GM18517 (cell line): ENCODE results near the gene ANKRD33B.
"Not testable (repeated sequence)": the region's sequence is repeated elsewhere in the genome, so short reads cannot be mapped to it uniquely, and the experiment has no call there.

ENCODE experiments used
- ATAC-seq: cut with Tn5 transposase; IDR thresholded peaks from one replicate; pipeline ENCODE4 v1.9.1; 2021; ENCODE audit warnings: mild to moderate bottlenecking, moderate library complexity; ENCODE audit not compliant: unreplicated experiment

Gene ANKRD33B

GRCh38 chr5:10556289-10556807, 7.5 kb upstream of the ANKRD33B start:
- ATAC-seq, result no peak

DNA sequence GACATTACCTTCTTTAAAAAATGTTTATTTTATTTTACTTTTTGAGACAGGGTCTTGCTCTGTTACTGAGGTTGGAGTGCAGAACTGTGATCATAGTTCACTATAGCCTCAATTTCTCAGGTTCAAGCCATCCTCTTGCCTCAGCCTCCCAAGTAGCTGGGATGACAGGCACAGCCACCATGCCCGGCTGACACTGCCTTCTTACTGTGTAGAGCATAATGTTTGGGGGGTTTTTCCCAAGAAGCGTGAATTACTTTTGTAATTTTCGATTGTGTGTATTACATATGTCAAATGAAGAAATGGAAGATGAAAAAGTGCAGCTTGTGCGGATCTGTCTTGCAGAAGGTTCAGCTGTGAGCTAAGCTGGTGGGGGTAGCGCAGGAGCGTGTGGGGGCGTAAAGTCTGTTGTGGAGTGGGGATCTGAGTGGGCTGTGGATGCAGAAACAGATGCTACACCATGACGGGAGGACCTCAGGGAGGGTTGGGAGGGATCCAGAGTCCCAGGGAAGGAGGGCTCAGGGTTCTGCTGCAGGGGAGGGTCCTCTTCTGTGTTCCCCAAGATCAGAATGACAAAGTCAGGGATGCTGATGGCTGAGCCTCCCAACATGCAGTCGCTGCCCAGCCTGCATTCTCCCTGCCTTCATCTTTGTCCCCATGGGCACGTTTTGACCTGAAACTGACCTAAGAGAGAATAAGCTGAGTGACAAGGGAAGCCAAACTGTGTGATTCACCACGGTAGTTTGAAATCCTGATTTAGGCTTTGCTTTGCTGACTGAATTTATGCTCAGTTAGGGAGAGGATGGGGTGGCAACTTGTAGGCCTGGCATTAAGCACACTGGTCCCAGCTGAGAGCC, 6.8 kb upstream of the ANKRD33B start:
- no peak for ATAC-seq

DNA sequence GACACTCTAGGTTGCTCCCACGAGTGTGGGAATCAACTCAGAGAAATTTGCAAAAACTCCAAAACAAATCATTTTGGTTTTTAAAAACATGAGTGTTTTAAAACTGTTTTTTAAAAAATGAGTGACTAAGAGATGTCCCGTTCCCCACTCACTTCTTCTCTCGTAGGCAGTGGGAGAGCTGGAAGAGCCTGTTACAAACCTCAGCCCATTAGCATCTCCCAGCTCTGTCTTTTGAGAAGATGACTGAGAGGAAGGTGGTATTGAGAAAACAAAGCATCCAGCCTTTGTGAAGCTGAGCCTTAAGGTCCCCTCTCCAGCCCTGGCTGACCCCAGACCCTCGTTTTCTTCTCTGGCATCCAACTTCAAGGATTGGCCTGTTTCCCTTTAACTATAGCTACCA, 4.7 kb upstream of the ANKRD33B start:
- no peak for ATAC-seq

GRCh38 chr5:10559871-10560270, 4.0 kb upstream of the ANKRD33B start:
- ATAC-seq, result no peak

DNA sequence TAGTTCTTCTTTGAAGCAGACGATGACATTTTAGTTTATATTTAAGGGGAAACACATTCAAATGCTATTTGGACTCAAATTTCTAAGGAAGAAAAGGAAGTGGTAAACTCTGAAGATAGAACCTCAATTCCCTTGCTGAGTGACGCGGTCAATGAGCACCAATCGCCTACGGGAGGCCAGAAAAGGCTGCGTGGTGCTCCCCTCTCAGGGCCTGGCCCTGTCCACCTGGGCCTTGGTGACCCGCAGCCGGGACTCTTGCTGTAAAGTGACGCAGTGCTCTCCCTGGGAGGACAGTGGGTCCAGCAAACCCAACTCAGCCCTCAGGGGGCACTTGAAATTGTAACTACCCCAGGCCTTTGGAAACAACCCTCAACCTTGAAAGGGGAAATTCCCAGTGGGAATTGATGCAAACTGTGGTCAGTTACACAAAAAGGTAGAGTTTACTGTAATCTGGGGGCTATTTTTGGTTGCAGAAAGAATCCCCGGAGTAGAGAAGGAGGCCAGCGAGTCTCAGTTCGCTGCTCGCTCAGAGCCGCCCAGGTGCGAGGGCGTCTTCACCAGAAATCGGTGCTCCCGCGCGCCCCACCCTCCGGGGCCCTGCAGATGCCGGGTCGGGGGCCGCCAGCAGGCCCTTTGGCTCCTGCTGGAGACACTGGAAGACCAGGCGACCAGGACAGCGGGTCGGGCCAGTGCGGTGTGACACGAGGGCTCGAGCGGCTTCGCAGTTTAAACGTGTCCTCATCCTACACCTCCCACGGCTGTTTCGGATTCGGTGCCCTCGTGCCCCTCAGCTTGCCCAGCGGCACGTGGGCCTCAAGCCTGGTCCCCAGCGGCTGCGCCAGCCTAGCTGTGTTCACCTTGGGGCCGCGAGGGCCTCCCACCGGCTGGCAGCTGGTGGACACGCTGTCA, 1.4 kb upstream of the ANKRD33B start:
- no peak for ATAC-seq

DNA sequence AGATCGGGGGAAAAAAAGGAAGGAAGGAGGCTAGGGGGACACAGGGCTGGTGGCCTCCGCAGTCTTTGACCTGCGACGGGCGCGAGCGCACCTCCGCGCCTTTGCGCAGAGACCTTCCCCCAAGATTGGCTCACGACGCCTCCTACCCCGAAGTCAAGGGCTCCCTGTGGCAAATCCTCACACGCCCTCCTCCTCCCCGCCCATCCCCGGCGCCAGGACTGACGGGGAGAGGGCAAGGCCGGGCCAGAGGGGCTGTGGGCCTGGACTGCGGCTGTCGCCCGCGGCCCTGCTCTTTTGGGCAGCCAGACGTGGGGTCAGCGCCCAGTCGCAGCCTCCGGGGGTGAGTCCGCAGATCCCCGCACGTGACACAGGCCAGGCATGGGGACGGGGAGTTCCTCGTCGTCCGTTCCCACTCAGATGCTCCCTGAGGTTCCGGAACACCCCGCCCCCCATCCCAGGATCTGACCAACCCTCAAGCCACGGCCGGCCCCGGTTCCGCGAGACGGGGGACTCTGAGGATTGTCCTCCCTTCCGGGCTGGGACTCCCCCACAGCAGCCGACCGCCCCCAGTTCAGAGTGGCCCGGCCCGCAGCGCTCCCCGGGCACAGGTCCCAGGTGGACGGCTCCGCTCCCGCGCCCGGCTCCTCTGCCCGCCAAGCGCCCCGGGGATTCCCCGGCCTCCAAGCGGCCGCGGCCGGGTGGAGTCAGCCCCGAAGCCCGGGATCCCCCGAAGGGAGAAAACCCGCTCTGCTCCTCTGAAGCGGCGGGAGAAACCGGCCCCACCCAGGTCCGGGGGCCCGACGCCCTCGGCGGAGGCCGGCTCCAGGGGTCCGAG, 543 bp upstream of the ANKRD33B start:
- no peak for ATAC-seq

DNA sequence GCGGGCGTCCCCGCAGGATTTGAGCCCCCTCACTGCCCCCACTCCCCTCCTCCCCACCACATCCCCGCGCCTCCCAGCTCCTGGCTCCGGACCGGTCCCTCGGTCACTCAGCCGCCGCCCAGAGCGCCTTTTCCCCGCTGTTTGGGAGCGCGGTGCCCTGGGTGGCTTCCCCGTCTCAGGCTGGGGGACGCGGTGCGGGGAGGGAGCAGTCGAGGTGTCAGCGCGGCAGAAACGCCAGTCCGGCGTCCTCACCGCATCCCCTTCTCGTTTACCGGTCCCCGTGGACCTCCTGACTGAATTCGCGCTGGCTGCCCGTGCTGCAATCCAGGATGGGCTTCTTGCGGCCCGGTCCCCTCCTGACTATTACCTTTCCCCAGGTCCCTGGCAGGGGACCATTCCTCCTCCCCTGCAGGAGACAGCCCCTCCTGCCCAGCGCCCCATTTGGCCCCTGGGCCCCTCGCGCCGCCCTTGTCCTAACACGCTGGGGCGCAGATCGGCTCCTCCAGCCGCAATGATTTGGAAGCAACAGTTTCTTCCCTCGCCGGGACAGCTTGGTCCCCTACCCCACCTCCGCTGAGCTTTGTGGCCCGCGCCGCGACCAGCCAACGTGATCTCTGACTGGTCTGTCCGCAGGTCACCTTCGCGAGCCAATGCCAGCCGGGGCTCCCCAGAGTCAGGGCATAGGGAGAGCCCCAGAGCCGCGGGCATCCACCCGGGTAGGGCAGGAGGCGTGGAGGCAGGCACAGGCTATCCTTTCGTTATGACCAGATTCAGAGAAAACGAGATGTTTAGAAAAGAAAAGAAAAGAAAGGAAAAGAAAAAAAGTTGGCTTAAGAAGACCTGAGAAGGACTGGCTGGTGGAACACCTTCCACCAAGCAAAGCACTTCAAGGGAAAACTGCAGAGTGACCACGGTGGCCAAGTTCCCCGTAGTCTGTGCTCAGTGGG, 1.2 kb downstream of the ANKRD33B start:
- no peak for ATAC-seq

- ATAC-seq, result no peak
These were observed 2.1 kb downstream of the ANKRD33B start for GRCh38 chr5:10565785-10566542.

DNA sequence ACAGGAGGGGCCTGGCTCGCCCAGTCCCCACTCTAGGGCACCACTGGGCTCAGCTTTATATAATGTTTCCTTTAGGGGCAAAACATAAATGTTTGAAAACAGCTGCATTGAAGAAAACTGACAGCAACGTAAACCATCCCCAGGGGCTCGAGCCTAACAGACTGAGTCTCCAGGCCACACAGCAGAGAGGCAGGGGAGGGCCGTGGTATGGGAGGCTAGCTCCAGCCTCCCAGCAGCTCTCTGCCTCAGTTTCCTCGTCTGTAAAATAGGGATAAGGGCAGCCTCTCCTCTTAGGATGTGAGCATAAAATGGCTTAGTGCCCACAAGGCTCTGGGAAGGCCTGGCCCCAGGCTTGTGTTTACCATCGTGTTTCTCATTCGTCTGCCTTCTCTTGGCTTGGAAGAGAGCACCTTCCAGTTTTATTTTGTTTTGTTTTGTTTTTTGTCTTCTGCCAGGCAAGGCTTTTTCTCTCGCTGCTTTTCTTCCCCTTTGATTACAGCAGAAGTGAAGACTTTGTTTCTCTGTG, 2.7 kb downstream of the ANKRD33B start:
- no peak for ATAC-seq

DNA sequence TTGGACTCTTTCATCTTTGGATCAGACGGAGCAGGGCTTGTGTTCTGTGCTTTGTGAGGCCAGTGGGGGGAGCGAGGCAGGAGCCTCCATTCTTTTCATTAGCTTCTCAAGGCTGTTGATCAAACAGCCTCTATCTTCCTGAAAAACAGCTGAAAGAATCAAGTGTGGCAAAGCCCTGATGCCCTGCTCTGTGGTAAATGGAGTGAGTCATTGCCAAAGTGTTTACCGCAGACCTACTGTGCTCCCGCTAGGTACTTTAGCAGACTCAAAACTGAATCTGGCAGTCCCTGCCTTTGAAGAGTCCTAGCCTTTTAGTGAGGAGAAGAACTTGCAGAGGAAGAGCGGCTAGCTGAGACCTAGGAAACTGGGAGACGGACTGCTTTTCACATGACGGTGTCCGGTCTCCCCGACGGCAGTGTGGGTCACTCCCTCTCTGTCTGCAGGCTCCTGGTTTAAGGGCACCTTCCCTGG, 3.3 kb downstream of the ANKRD33B start:
- ATAC-seq, result no peak

- no peak for ATAC-seq
These were observed 4.0 kb downstream of the ANKRD33B start for GRCh38 chr5:10567781-10568321.

- ATAC-seq, result not testable (repeated sequence)
These were observed 6.7 kb downstream of the ANKRD33B start for GRCh38 chr5:10570540-10570939.

- ATAC-seq, result no peak
These were observed 8.6 kb downstream of the ANKRD33B start for GRCh38 chr5:10572451-10572850.

GRCh38 chr5:10573487-10574145, 9.7 kb downstream of the ANKRD33B start:
- no peak for ATAC-seq

GRCh38 chr5:10574879-10575278, 11.0 kb downstream of the ANKRD33B start:
- not testable (repeated sequence) for ATAC-seq

GRCh38 chr5:10576121-10576789, 12.4 kb downstream of the ANKRD33B start:
- ATAC-seq, result no peak

DNA sequence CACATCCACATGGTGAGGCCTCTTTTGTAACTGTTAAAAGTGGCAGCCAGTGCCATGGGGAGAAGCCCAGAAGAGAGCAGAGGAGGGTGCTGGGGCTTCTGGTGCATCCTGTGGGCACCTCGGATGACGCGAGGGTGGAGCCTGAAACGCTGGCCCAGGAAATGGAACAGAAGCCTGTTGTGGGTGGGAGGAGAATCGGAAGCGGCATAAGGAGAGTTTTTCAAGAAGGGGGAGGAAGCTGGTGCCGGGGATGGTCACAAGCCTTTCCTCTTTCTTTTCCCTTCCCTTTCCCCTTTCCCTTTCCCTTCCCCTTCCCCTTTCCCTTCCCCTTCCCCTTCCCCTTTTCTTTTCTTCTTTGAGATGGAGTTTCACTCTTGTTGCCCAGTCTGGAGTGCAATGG, 12.9 kb downstream of the ANKRD33B start:
- ATAC-seq, result no peak
